ENCODE results near the gene ATP2A3. TPM values are rescaled to one million over a fixed set of nuclear protein-coding genes. Genes with fewer than 3 reads are reported as not detected.

ATP2A3 gene
- total and polyA plus RNA-seq, 4 experiments from 2014 or later = 34.4 to 177 (median 123) TPM

GRCh38 chr17:3985846-3986245, 21.6 kb upstream of the ATP2A3 start:
- peaks cover 0 to 3% of the 10 kb centered on the region in 2 donors for H3K27me3 Mint-ChIP-seq
- no peaks in the 10 kb centered on the region for H3K27me3 ChIP-seq (ENCODE audit: insufficient read depth, low read length)
- no peak overlapping the region for H3K4me3 ChIP-seq (ENCODE audit: low read length in 2 of 2)
- POLR2A ChIA-PET (ENCODE audit: partially characterized antibody) = no interaction called here
- CTCF ChIA-PET (ENCODE audit: partially characterized antibody) = interaction anchor here (1.5 kb wide), 1 partner anchor 21 kb away, joined by 3 read pairs; no protein-coding TSS in a partner anchor
- peaks cover 0 to 10% (median 2%) of the 10 kb centered on the region in 4 donors for H3K4me1 Mint-ChIP-seq
- no peak overlapping the region for H3K27ac Mint-ChIP-seq
- no peaks in the 10 kb centered on the region for H3K9me3 Mint-ChIP-seq
- no peaks in the 10 kb centered on the region for H3K9me3 ChIP-seq (ENCODE audit: control insufficient read depth in 1 of 2, low read length in 2 of 2)
- DNase-seq = no peak
- H3K4me1 ChIP-seq (ENCODE audit: insufficient read depth, low read length) = peaks cover 4% of the 10 kb centered on the region
- H3K36me3 Mint-ChIP-seq = no peaks in the 10 kb centered on the region
- H3K4me3 Mint-ChIP-seq = no peak overlapping the region
- no peaks in the 10 kb centered on the region for H3K36me3 ChIP-seq (ENCODE audit: insufficient read depth, low read length)
- no peak overlapping the region for H3K27ac ChIP-seq (ENCODE audit: low read depth, low read length)
- intact Hi-C loops (cut with micrococcal nuclease) = no loop called here

GRCh38 chr17:3983606-3984484, 19.6 kb upstream of the ATP2A3 start:
- POLR2A ChIA-PET (ENCODE audit: partially characterized antibody) = no interaction called here
- Histone ChIP-seq H3K36me3 (ENCODE audit: insufficient read depth, low read length) (no peaks in the 10 kb centered on the region), H3K9me3 (ENCODE audit: control insufficient read depth in 1 of 2, low read length in 2 of 2) (no peaks in the 10 kb centered on the region), H3K27me3 (ENCODE audit: insufficient read depth, low read length) (no peaks in the 10 kb centered on the region), H3K4me1 (ENCODE audit: insufficient read depth, low read length) (peaks cover 4% of the 10 kb centered on the region), H3K27ac (ENCODE audit: low read depth, low read length) (no peak overlapping the region), H3K4me3 (ENCODE audit: low read length in 2 of 2) (no peak overlapping the region)
- Mint-ChIP-seq H3K4me3 (no peak overlapping the region), H3K27me3 (peaks cover 0 to 3% of the 10 kb centered on the region in 2 donors), H3K27ac (no peak overlapping the region), H3K9me3 (no peaks in the 10 kb centered on the region), H3K4me1 (peaks cover under 1 to 10% (median 5%) of the 10 kb centered on the region in 4 donors), H3K36me3 (no peaks in the 10 kb centered on the region)
- DNase-seq = no peak
- intact Hi-C loops (cut with micrococcal nuclease) = no loop called here
- CTCF ChIA-PET (ENCODE audit: partially characterized antibody) = no interaction called here

GRCh38 chr17:3982541-3983017, 18.3 kb upstream of the ATP2A3 start:
- DNase-seq = no peak
- H3K27me3 ChIP-seq (ENCODE audit: insufficient read depth, low read length) = no peaks in the 10 kb centered on the region
- H3K4me3 ChIP-seq (ENCODE audit: low read length in 2 of 2) = no peak overlapping the region
- H3K27me3 Mint-ChIP-seq = peaks cover 0 to 3% of the 10 kb centered on the region in 2 donors
- intact Hi-C loops (cut with micrococcal nuclease) = no loop called here
- H3K9me3 Mint-ChIP-seq = no peaks in the 10 kb centered on the region
- peaks cover 2 to 10% (median 8%) of the 10 kb centered on the region in 4 donors for H3K4me1 Mint-ChIP-seq
- no peaks in the 10 kb centered on the region for H3K36me3 Mint-ChIP-seq
- CTCF ChIA-PET (ENCODE audit: partially characterized antibody) = no interaction called here
- H3K27ac Mint-ChIP-seq = no peak overlapping the region
- no peaks in the 10 kb centered on the region for H3K36me3 ChIP-seq (ENCODE audit: insufficient read depth, low read length)
- H3K4me3 Mint-ChIP-seq = no peak overlapping the region
- H3K4me1 ChIP-seq (ENCODE audit: insufficient read depth, low read length) = peaks cover 4% of the 10 kb centered on the region
- H3K9me3 ChIP-seq (ENCODE audit: control insufficient read depth in 1 of 2, low read length in 2 of 2) = no peaks in the 10 kb centered on the region
- H3K27ac ChIP-seq (ENCODE audit: low read depth, low read length) = no peak overlapping the region
- POLR2A ChIA-PET (ENCODE audit: partially characterized antibody) = no interaction called here

- no peak overlapping the region for H3K27ac Mint-ChIP-seq
- CTCF ChIA-PET (ENCODE audit: partially characterized antibody) = interaction anchor here (1.0 kb wide), 1 partner anchor 22 kb away, joined by 5 read pairs; no protein-coding TSS in a partner anchor
- POLR2A ChIA-PET (ENCODE audit: partially characterized antibody) = no interaction called here
Observed at GRCh38 chr17:3982113-3982512, 17.9 kb upstream of the ATP2A3 start.

GRCh38 chr17:3981455-3981854, 17.2 kb upstream of the ATP2A3 start:
- Mint-ChIP-seq H3K27ac (no peak overlapping the region), H3K9me3 (no peaks in the 10 kb centered on the region), H3K36me3 (no peaks in the 10 kb centered on the region), H3K27me3 (peaks cover 0 to 2% of the 10 kb centered on the region in 2 donors), H3K4me3 (no peak overlapping the region), H3K4me1 (peaks cover 2 to 10% (median 8%) of the 10 kb centered on the region in 4 donors)
- intact Hi-C loops (cut with micrococcal nuclease) = no loop called here
- peaks cover 4% of the 10 kb centered on the region for H3K4me1 ChIP-seq (ENCODE audit: insufficient read depth, low read length)
- H3K36me3 ChIP-seq (ENCODE audit: insufficient read depth, low read length) = no peaks in the 10 kb centered on the region
- no peaks in the 10 kb centered on the region for H3K27me3 ChIP-seq (ENCODE audit: insufficient read depth, low read length)
- ChIA-PET CTCF (ENCODE audit: partially characterized antibody) (interaction anchor here (1.0 to 2.6 kb wide), 2 partner anchors 23 to 67 kb away, joined by 5 to 12 read pairs; no protein-coding TSS in a partner anchor), POLR2A (ENCODE audit: partially characterized antibody) (no interaction called here)
- H3K9me3 ChIP-seq (ENCODE audit: control insufficient read depth in 1 of 2, low read length in 2 of 2) = no peaks in the 10 kb centered on the region
- H3K27ac ChIP-seq (ENCODE audit: low read depth, low read length) = no peak overlapping the region
- DNase-seq = no peak
- no peak overlapping the region for H3K4me3 ChIP-seq (ENCODE audit: low read length in 2 of 2)

More at GRCh38 chr17:3982113-3982512, 17.9 kb upstream of the ATP2A3 start:
- Histone ChIP-seq H3K36me3 (ENCODE audit: insufficient read depth, low read length) (no peaks in the 10 kb centered on the region), H3K27me3 (ENCODE audit: insufficient read depth, low read length) (no peaks in the 10 kb centered on the region), H3K4me1 (ENCODE audit: insufficient read depth, low read length) (peaks cover 4% of the 10 kb centered on the region), H3K4me3 (ENCODE audit: low read length in 2 of 2) (no peak overlapping the region), H3K27ac (ENCODE audit: low read depth, low read length) (no peak overlapping the region), H3K9me3 (ENCODE audit: control insufficient read depth in 1 of 2, low read length in 2 of 2) (no peaks in the 10 kb centered on the region)
- H3K9me3 Mint-ChIP-seq = no peaks in the 10 kb centered on the region
- intact Hi-C loops (cut with micrococcal nuclease) = no loop called here
- H3K36me3 Mint-ChIP-seq = no peaks in the 10 kb centered on the region
- peaks cover 2 to 10% (median 8%) of the 10 kb centered on the region in 4 donors for H3K4me1 Mint-ChIP-seq
- peaks cover 0 to 3% of the 10 kb centered on the region in 2 donors for H3K27me3 Mint-ChIP-seq
- no peak overlapping the region for H3K4me3 Mint-ChIP-seq
- no peak for DNase-seq

- H3K4me3 ChIP-seq (ENCODE audit: low read length in 2 of 2) = no peak overlapping the region
- Mint-ChIP-seq H3K4me1 (peaks cover 2 to 10% (median 8%) of the 10 kb centered on the region in 4 donors), H3K4me3 (no peak overlapping the region), H3K27ac (no peak overlapping the region), H3K36me3 (no peaks in the 10 kb centered on the region), H3K27me3 (peaks cover 0 to 2% of the 10 kb centered on the region in 2 donors), H3K9me3 (no peaks in the 10 kb centered on the region)
- no peak for DNase-seq
- H3K36me3 ChIP-seq (ENCODE audit: insufficient read depth, low read length) = no peaks in the 10 kb centered on the region
- H3K9me3 ChIP-seq (ENCODE audit: control insufficient read depth in 1 of 2, low read length in 2 of 2) = no peaks in the 10 kb centered on the region
- no peak overlapping the region for H3K27ac ChIP-seq (ENCODE audit: low read depth, low read length)
- ChIA-PET POLR2A (ENCODE audit: partially characterized antibody) (no interaction called here), CTCF (ENCODE audit: partially characterized antibody) (interaction anchor here (2.6 kb wide), 1 partner anchor 66 kb away, joined by 12 read pairs; no protein-coding TSS in a partner anchor)
- intact Hi-C loops (cut with micrococcal nuclease) = no loop called here
- H3K27me3 ChIP-seq (ENCODE audit: insufficient read depth, low read length) = no peaks in the 10 kb centered on the region
- peaks cover 4% of the 10 kb centered on the region for H3K4me1 ChIP-seq (ENCODE audit: insufficient read depth, low read length)
Observed at GRCh38 chr17:3980381-3981014, 16.3 kb upstream of the ATP2A3 start.

GRCh38 chr17:3979290-3979611, 15.0 kb upstream of the ATP2A3 start:
- no peak for DNase-seq
- intact Hi-C loops (cut with micrococcal nuclease) = no loop called here
- ChIA-PET POLR2A (ENCODE audit: partially characterized antibody) (no interaction called here), CTCF (ENCODE audit: partially characterized antibody) (interaction anchor here (1.4 to 2.6 kb wide), 2 partner anchors 14 to 65 kb away, joined by 8 to 12 read pairs; no protein-coding TSS in a partner anchor)
- Mint-ChIP-seq H3K4me1 (peaks cover 2 to 19% (median 7%) of the 10 kb centered on the region in 4 donors), H3K9me3 (peaks cover 0 to 9% (median 4%) of the 10 kb centered on the region in 8 donors), H3K27ac (no peak overlapping the region), H3K27me3 (peaks cover 0 to 2% of the 10 kb centered on the region in 2 donors), H3K36me3 (no peaks in the 10 kb centered on the region), H3K4me3 (no peak overlapping the region)
- H3K4me1 ChIP-seq (ENCODE audit: insufficient read depth, low read length) = peaks cover 4% of the 10 kb centered on the region
- H3K9me3 ChIP-seq (ENCODE audit: control insufficient read depth in 1 of 2, low read length in 2 of 2) = no peaks in the 10 kb centered on the region
- H3K27ac ChIP-seq (ENCODE audit: low read depth, low read length) = no peak overlapping the region
- H3K27me3 ChIP-seq (ENCODE audit: insufficient read depth, low read length) = no peaks in the 10 kb centered on the region
- no peak overlapping the region for H3K4me3 ChIP-seq (ENCODE audit: low read length in 2 of 2)
- H3K36me3 ChIP-seq (ENCODE audit: insufficient read depth, low read length) = no peaks in the 10 kb centered on the region
